Upper lobe of right lung (tissue), 1 donor: Measurements from ENCODE around the gene ZNF780A. TPM values are rescaled to one million over a fixed set of nuclear protein-coding genes. Genes with fewer than 3 reads are reported as not detected.
A peak's percentile ranks its signal among the peaks of the same experiment; 100 is the strongest.
"Not testable (repeated sequence)": the region's sequence is repeated elsewhere in the genome, so short reads cannot be mapped to it uniquely, and the experiment has no call there.

Experiments
- ATAC-seq: fragments of 200-7000 bp; cut with Tn5 transposase; one replicate; pipeline ENCODE4 v1.9.1; 2020; ENCODE audit warnings: mild to moderate bottlenecking, moderate library complexity
- DNase-seq: peaks from one replicate; pipeline ENCODE4 v3.0.0-alpha.2; 2020
- H3K27ac ChIP-seq: fragments of 200-600 bp; one replicate; pipeline ENCODE4 v1.8.0; 2022
- H3K27me3 ChIP-seq: fragments of 200-600 bp; one replicate; pipeline ENCODE4 v1.8.0; 2022; ENCODE audit warnings: mild to moderate bottlenecking
- H3K36me3 ChIP-seq: fragments of 200-600 bp; one replicate; pipeline ENCODE4 v1.8.0; 2022
- H3K4me1 ChIP-seq: fragments of 200-600 bp; one replicate; pipeline ENCODE4 v1.8.0; 2022
- H3K4me3 ChIP-seq: fragments of 200-600 bp; one replicate; pipeline ENCODE4 v1.8.0; 2022; ENCODE audit warnings: mild to moderate bottlenecking
- H3K9me3 ChIP-seq: fragments of 200-600 bp; one replicate; pipeline ENCODE4 v1.8.0; 2022
- intact Hi-C: fragments of 100-400 bp; cut with DNase I; formaldehyde crosslinking; loops from one replicate; pipeline ENCODE4 v1.11.0; 2022
- total RNA-seq: library from RNA; stranded (reverse); fragmentation: NEBNext Ultra II Directional; extraction: Animal tissue kit (Norgen Biotek cat#: 25700); gene quantifications from one replicate; pipeline ENCODE4 v1.2.1, GENCODE V29; 2021
- TF ChIP-seq, protein P1 (sequence below): fragments of 200-600 bp; IDR thresholded peaks from one replicate; pipeline ENCODE4 v1.8.0; 2022; ENCODE audit warnings: antibody characterized with exemption
- donor health status: DM: no; HTN: yes; CAD: no; lungs with severe emphysema.

ZNF780A gene
- total RNA-seq, 1 donor from 2014 or later, result 14.6 TPM

GRCh38 chr19:40055832-40056504 is 34.8 kb downstream of the ZNF780A start, which contains the start of gene ZNF780B:
Gene ZNF780B, minus strand, starts transcription at chr19:40056231. Its CDS starts 5,899 bp downstream, at chr19:40050332.
- ATAC-seq (peak; percentile 98), DNase-seq (peak; percentile 82)
- Histone ChIP-seq H3K27ac (peak within 1 kb of the TSS; percentile 44), H3K27me3 (no peaks in the 10 kb centered on the region), H3K4me1 (no peaks in the 10 kb centered on the region), H3K4me3 (peak within 1 kb of the TSS; percentile 61), H3K9me3 (peaks cover 14% of the 10 kb centered on the region), H3K36me3 (no peaks in the 10 kb centered on the region)
- TF ChIP-seq, protein P1, sequence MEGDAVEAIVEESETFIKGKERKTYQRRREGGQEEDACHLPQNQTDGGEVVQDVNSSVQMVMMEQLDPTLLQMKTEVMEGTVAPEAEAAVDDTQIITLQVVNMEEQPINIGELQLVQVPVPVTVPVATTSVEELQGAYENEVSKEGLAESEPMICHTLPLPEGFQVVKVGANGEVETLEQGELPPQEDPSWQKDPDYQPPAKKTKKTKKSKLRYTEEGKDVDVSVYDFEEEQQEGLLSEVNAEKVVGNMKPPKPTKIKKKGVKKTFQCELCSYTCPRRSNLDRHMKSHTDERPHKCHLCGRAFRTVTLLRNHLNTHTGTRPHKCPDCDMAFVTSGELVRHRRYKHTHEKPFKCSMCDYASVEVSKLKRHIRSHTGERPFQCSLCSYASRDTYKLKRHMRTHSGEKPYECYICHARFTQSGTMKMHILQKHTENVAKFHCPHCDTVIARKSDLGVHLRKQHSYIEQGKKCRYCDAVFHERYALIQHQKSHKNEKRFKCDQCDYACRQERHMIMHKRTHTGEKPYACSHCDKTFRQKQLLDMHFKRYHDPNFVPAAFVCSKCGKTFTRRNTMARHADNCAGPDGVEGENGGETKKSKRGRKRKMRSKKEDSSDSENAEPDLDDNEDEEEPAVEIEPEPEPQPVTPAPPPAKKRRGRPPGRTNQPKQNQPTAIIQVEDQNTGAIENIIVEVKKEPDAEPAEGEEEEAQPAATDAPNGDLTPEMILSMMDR, result no peak
- intact Hi-C loops, result no loop called here

DNA sequence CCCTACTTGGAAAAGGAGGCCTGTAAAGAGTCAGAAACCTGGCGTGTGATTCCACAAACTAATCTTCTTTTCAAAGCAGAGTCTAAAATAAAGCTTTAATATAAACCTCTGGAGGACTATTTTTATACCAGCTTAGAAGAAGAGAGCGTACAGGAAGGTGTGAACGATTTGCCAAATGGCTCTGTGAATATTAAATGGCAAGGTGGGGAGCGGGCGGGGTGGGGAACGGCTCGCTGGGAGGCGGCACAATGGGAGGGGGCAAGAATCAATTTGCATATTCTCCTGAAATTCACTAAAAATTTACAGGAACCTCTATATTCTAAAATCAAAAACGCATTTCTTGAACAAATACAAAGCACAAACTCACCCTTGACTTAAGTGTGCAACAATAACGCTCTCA is 35.7 kb downstream of the ZNF780A start:
- ATAC-seq (no peak), DNase-seq (no peak)
- Histone ChIP-seq H3K9me3 (peaks cover 12% of the 10 kb centered on the region), H3K27ac (no peak overlapping the region), H3K36me3 (no peaks in the 10 kb centered on the region), H3K27me3 (no peaks in the 10 kb centered on the region), H3K4me3 (peak overlapping the region; percentile 61), H3K4me1 (no peaks in the 10 kb centered on the region)
- TF ChIP-seq, protein P1, result no peak
- intact Hi-C loops, result no loop called here

DNA sequence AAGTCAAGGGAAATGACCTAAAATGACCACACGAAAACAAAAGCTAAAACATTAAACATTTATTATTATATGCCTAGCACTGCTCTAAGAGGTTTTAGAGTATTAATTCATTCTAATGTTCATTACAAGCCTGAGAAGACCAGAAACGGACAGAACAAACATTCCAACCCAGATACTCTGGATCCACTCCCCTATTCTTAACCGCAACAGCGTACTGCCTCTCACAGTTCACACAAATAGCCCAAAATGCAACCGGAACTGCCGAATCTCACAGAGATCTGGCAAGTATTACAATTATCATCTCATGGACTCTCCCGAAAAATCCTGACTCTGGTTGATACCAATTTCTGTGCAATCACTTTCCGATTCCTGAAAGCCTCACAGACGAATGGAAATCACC is 36.1 kb downstream of the ZNF780A start:
- Histone ChIP-seq H3K4me1 (no peaks in the 10 kb centered on the region), H3K36me3 (no peaks in the 10 kb centered on the region), H3K27ac (no peak overlapping the region), H3K4me3 (peak overlapping the region; percentile 61), H3K27me3 (no peaks in the 10 kb centered on the region), H3K9me3 (peaks cover 8% of the 10 kb centered on the region)
- ATAC-seq, result no peak
- TF ChIP-seq, protein P1, result no peak
- no peak for DNase-seq
- intact Hi-C loops, result no loop called here

DNA sequence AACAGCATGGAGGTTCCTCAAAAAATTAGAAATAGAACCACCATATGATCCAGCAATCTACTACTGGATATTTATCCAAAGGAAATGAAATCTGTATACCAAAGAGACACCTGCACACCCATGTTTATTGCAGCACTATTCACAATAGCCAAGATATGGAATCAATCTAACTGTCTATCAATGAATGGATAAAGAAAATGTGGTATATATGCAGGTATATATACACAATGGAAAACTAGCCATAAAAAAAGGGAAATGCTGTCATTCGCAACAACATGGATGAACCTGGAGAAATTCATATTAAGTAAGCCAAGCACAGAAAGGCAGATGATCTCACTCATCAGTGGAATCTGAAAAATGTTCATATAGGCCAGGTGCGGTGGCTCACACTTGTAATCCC is 37.3 kb downstream of the ZNF780A start:
- TF ChIP-seq, protein P1, result no peak
- no peak overlapping the region for H3K27ac ChIP-seq
- DNase-seq, result no peak
- no peaks in the 10 kb centered on the region for H3K4me1 ChIP-seq
- no peak overlapping the region for H3K4me3 ChIP-seq
- no peaks in the 10 kb centered on the region for H3K27me3 ChIP-seq
- ATAC-seq, result no peak
- intact Hi-C loops, result no loop called here
- peaks cover 5% of the 10 kb centered on the region for H3K36me3 ChIP-seq
- H3K9me3 ChIP-seq, result no peaks in the 10 kb centered on the region

DNA sequence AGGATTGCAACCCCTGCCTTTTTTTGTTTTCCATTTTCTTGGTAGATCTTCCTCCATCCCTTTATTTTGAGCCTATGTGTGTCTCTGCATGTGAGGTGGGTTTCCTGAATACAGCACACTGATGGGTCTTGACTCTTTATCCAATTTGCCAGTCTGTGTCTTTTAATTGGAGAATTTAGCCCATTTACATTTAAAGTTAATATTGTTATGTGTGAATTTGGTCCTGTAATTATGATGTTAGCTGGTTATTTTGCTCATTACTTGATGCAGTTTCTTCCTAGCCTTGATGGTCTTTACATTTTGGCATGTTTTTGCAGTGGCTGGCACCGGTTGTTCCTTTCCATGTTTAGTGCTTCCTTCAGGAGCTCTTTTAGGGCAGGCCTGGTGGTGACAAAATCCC is 49.0 kb downstream of the ZNF780A start:
- intact Hi-C loops, DNase-seq, H3K27me3 ChIP-seq, H3K27ac ChIP-seq, H3K4me1 ChIP-seq, H3K4me3 ChIP-seq, ATAC-seq: not testable (repeated sequence)
- H3K36me3 ChIP-seq, result peaks cover 34% of the 10 kb centered on the region
- H3K9me3 ChIP-seq, result peaks cover 25% of the 10 kb centered on the region

GRCh38 chr19:40038047-40038446 is 52.7 kb downstream of the ZNF780A start:
- H3K4me3 ChIP-seq, H3K4me1 ChIP-seq, H3K27ac ChIP-seq, H3K27me3 ChIP-seq, DNase-seq, ATAC-seq, H3K36me3 ChIP-seq, intact Hi-C loops: not testable (repeated sequence)
- H3K9me3 ChIP-seq, result peaks cover 37% of the 10 kb centered on the region
